WTC11 (cell line): Measurements from ENCODE around the gene CFAP44. TPM values are rescaled to one million over a fixed set of nuclear protein-coding genes. Genes with fewer than 3 reads are reported as not detected.
A peak's percentile ranks its signal among the peaks of the same experiment; 100 is the strongest.

ENCODE experiments used
- ATAC-seq: fragments of 200-7000 bp; cut with Tn5 transposase; 2 replicates; pipeline ENCODE4 v1.10.0; 2021; ENCODE audit warnings: mild to moderate bottlenecking, moderate library complexity
- Bru-seq: library from RNA; stranded (reverse); fragments of 400-500 nt; gene quantifications from one replicate; lab custom pipeline; 2021; lab: Mats Ljungman, UMichigan
- CTCF ChIA-PET: fragments of 300-600 bp; sonication (Branson Sonifier 250); formaldehyde crosslinking; loops from one replicate; lab custom pipeline; 2021; ENCODE audit warnings: antibody characterized with exemption; lab: Charles Lee
- POLR2A ChIA-PET: fragments of 350-600 bp; sonication (Branson Sonifier 250); formaldehyde crosslinking; loops from one replicate; lab custom pipeline; 2021; ENCODE audit warnings: antibody characterized with exemption; lab: Charles Lee
- DNase-seq: peaks from one replicate; pipeline ENCODE4 v3.0.0; 2021; ENCODE audit warnings: low spot score
- H3K27ac Mint-ChIP-seq: 2 replicates; pipeline ENCODE4 v1.8.0; 2021; ENCODE audit warnings: mixed read lengths
- H3K27me3 Mint-ChIP-seq: 2 replicates; pipeline ENCODE4 v1.8.0; 2021; ENCODE audit warnings: low read depth, mild to moderate bottlenecking, moderate library complexity, mixed read lengths
- H3K36me3 Mint-ChIP-seq: 2 replicates; pipeline ENCODE4 v1.8.0; 2021; ENCODE audit warnings: mixed read lengths
- H3K4me1 Mint-ChIP-seq: 2 replicates; pipeline ENCODE4 v1.8.0; 2022; ENCODE audit warnings: mixed read lengths
- H3K4me3 Mint-ChIP-seq: 2 replicates; pipeline ENCODE4 v1.8.0; 2021; ENCODE audit warnings: mild to moderate bottlenecking, moderate library complexity, mixed read lengths
- H3K9me3 Mint-ChIP-seq: 2 replicates; pipeline ENCODE4 v1.8.0; 2021; ENCODE audit warnings: mixed read lengths
- FOXP1 ChIP-seq: sonication (generic); formaldehyde crosslinking; IDR thresholded peaks from 2 replicates; pipeline ENCODE4 v1.8.0; 2022; ENCODE audit warnings: missing genetic modification reagents, mild to moderate bottlenecking, moderate library complexity, borderline replicate concordance
- GTF2I ChIP-seq: fragments of 250-450 bp; sonication (Bioruptor Pico); conservative IDR thresholded peaks from 2 replicates; pipeline ENCODE4 v1.4.0; 2021; ENCODE audit warnings: mild to moderate bottlenecking
- IRF2 ChIP-seq: sonication (generic); formaldehyde crosslinking; IDR thresholded peaks from 2 replicates; pipeline ENCODE4 v1.8.0; 2022; ENCODE audit warnings: low read depth, missing genetic modification reagents, borderline replicate concordance
- MAX ChIP-seq: sonication (generic); formaldehyde crosslinking; IDR thresholded peaks from 2 replicates; pipeline ENCODE4 v1.8.0; 2022; ENCODE audit warnings: mild to moderate bottlenecking, missing genetic modification reagents
- MYBL2 ChIP-seq: sonication (generic); formaldehyde crosslinking; IDR thresholded peaks from 2 replicates; pipeline ENCODE4 v1.8.1; 2023; ENCODE audit warnings: mild to moderate bottlenecking, moderate library complexity, missing genetic modification reagents
- NFATC4 ChIP-seq: fragments of 250-450 bp; sonication (Bioruptor Pico); IDR thresholded peaks from 2 replicates; pipeline ENCODE4 v1.9.0; 2021; ENCODE audit warnings: mild to moderate bottlenecking
- RORB ChIP-seq: fragments of 250-450 bp; sonication (Bioruptor Pico); IDR thresholded peaks from 2 replicates; pipeline ENCODE4 v1.9.0; 2021; ENCODE audit warnings: mild to moderate bottlenecking
- TCF7 ChIP-seq: sonication (generic); formaldehyde crosslinking; IDR thresholded peaks from 2 replicates; pipeline ENCODE4 v1.8.0; 2022; ENCODE audit warnings: mild to moderate bottlenecking, low read depth, missing genetic modification reagents, moderate library complexity
- ZBTB21 ChIP-seq: sonication (generic); formaldehyde crosslinking; IDR thresholded peaks from 2 replicates; pipeline ENCODE4 v1.8.1; 2023; ENCODE audit warnings: mild to moderate bottlenecking, missing genetic modification reagents, borderline replicate concordance
- ZNF121 ChIP-seq: sonication (generic); formaldehyde crosslinking; IDR thresholded peaks from 2 replicates; pipeline ENCODE4 v1.8.0; 2023; ENCODE audit warnings: missing genetic modification reagents
- ZNF219 ChIP-seq: sonication (generic); formaldehyde crosslinking; IDR thresholded peaks from 2 replicates; pipeline ENCODE4 v1.8.0; 2023; ENCODE audit warnings: missing genetic modification reagents, mild to moderate bottlenecking, borderline replicate concordance
- ZNF416 ChIP-seq: fragments of 250-450 bp; sonication (Bioruptor Pico); IDR thresholded peaks from 2 replicates; pipeline ENCODE4 v1.9.0; 2021; ENCODE audit warnings: mild to moderate bottlenecking, inconsistent platforms
- ZNF423 ChIP-seq: fragments of 250-450 bp; sonication (Bioruptor Pico); IDR thresholded peaks from 2 replicates; pipeline ENCODE4 v2.1.2; 2022; ENCODE audit warnings: mild to moderate bottlenecking, moderate library complexity
- long read RNA-seq, 3 experiments: library from RNA in 1 of 3; library from capped mRNA in 1 of 3; library from polyadenylated mRNA in 1 of 3; unstranded in 2 of 3; stranded (forward) in 1 of 3; transcript quantifications; one replicate each; pipeline ENCODE4 v2.0.0, GENCODE V29; 2021
- total RNA-seq: library from RNA; stranded (reverse); gene quantifications from 3 replicates; pipeline ENCODE4 v1.2.3, GENCODE V29; 2021
- TF ChIP-seq, protein P1 (sequence below): sonication (generic); formaldehyde crosslinking; IDR thresholded peaks from 2 replicates; pipeline ENCODE4 v1.8.1; 2022; ENCODE audit warnings: mild to moderate bottlenecking, missing genetic modification reagents, moderate library complexity, borderline replicate concordance
- TF ChIP-seq, protein P2 (sequence below): sonication (generic); formaldehyde crosslinking; IDR thresholded peaks from 2 replicates; pipeline ENCODE4 v1.8.1; 2023; ENCODE audit warnings: mild to moderate bottlenecking, missing genetic modification reagents
- TF ChIP-seq, protein P3 (sequence below): sonication (generic); formaldehyde crosslinking; IDR thresholded peaks from 2 replicates; pipeline ENCODE4 v1.8.1; 2023; ENCODE audit warnings: mild to moderate bottlenecking, missing genetic modification reagents, moderate library complexity
- TF ChIP-seq, protein P4 (sequence below): sonication (generic); formaldehyde crosslinking; IDR thresholded peaks from 2 replicates; pipeline ENCODE4 v1.8.0; 2023; ENCODE audit warnings: missing genetic modification reagents, mild to moderate bottlenecking, borderline replicate concordance
- TF ChIP-seq, protein P5 (sequence below): sonication (generic); formaldehyde crosslinking; IDR thresholded peaks from 2 replicates; pipeline ENCODE4 v1.8.0; 2022; ENCODE audit warnings: mild to moderate bottlenecking, missing genetic modification reagents

CFAP44 gene
- 0.90 to 1.0 TPM (median 0.94 TPM) in 3 replicates for total RNA-seq
- Bru-seq, nascent RNA: percentile 22 among the genes with signal in this experiment
- long read RNA-seq, experiment 1, partial matches to known transcripts: 0 of 1 reads
- long read RNA-seq, experiment 1, other reads (novel, unspliced or antisense): 1 of 1 reads
- long read RNA-seq, experiment 2: 0 reads
- long read RNA-seq, experiment 3: 0 reads

- Mint-ChIP-seq H3K4me3 (peak within 1 kb of the TSS; percentile 67), H3K27ac (no peak within 1 kb of the TSS), H3K27me3 (peaks cover 3% of the 10 kb centered on the region; the same call in 1 of the 2 replicates), H3K36me3 (no peaks in the 10 kb centered on the region), H3K9me3 (no peaks in the 10 kb centered on the region), H3K4me1 (peaks cover 7% of the 10 kb centered on the region)
- ChIA-PET POLR2A (no interaction called here), CTCF (interaction anchor here (1.1 to 2.0 kb wide), 4 partner anchors 73 to 304 kb away, joined by 3 to 7 read pairs (median 5); partner anchors contain the start of gene SPICE1)
- peak; percentile 75 for TF ChIP-seq GTF2I (CRISPR knock-in tag)
- TF ChIP-seq, protein P1, sequence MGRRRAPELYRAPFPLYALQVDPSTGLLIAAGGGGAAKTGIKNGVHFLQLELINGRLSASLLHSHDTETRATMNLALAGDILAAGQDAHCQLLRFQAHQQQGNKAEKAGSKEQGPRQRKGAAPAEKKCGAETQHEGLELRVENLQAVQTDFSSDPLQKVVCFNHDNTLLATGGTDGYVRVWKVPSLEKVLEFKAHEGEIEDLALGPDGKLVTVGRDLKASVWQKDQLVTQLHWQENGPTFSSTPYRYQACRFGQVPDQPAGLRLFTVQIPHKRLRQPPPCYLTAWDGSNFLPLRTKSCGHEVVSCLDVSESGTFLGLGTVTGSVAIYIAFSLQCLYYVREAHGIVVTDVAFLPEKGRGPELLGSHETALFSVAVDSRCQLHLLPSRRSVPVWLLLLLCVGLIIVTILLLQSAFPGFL (CRISPR knock-in tag): no peak
- no peak for TF ChIP-seq MYBL2 (CRISPR knock-in tag)
- TF ChIP-seq RORB: no peak
- TF ChIP-seq ZBTB21 (CRISPR knock-in tag): 0 out of 2 replicates have a peak, but pooled peaks have one; percentile 25
- TF ChIP-seq MAX (CRISPR knock-in tag): 0 out of 2 replicates have a peak, but pooled peaks have one; percentile 35
- peak; percentile 99 for TF ChIP-seq ZNF121
- ATAC-seq (peak; percentile 97), DNase-seq (peak; percentile 92)
These were observed at the start of gene CFAP44 for GRCh38 chr3:113441051-113441770. Gene CFAP44 (minus strand): TSS chr3:113441493. CDS start chr3:113433664, 7,829 bp downstream.

- Mint-ChIP-seq H3K9me3 (peaks cover 42% of the 10 kb centered on the region), H3K4me1 (no peaks in the 10 kb centered on the region), H3K4me3 (no peak overlapping the region), H3K36me3 (peaks cover 45% of the 10 kb centered on the region), H3K27ac (no peak overlapping the region), H3K27me3 (no peaks in the 10 kb centered on the region; the same call in 1 of the 2 replicates)
- ATAC-seq (no peak), DNase-seq (peak; percentile 16)
- ChIA-PET POLR2A (interaction anchor here (0.5 kb wide), 1 partner anchor 12 kb away, joined by 3 read pairs; no protein-coding TSS in a partner anchor), CTCF (no interaction called here)
- TF ChIP-seq, protein P2, sequence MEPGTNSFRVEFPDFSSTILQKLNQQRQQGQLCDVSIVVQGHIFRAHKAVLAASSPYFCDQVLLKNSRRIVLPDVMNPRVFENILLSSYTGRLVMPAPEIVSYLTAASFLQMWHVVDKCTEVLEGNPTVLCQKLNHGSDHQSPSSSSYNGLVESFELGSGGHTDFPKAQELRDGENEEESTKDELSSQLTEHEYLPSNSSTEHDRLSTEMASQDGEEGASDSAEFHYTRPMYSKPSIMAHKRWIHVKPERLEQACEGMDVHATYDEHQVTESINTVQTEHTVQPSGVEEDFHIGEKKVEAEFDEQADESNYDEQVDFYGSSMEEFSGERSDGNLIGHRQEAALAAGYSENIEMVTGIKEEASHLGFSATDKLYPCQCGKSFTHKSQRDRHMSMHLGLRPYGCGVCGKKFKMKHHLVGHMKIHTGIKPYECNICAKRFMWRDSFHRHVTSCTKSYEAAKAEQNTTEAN (CRISPR knock-in tag): no peak
- no peak for TF ChIP-seq IRF2
- TF ChIP-seq ZNF219 (CRISPR knock-in tag): no peak
- TF ChIP-seq, protein P3, sequence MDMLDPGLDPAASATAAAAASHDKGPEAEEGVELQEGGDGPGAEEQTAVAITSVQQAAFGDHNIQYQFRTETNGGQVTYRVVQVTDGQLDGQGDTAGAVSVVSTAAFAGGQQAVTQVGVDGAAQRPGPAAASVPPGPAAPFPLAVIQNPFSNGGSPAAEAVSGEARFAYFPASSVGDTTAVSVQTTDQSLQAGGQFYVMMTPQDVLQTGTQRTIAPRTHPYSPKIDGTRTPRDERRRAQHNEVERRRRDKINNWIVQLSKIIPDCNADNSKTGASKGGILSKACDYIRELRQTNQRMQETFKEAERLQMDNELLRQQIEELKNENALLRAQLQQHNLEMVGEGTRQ: no peak
These were observed 43.9 kb upstream of the CFAP44 start for GRCh38 chr3:113485161-113485609.

GRCh38 chr3:113468539-113468938 lies 27.2 kb upstream of the CFAP44 start:
- H3K36me3 Mint-ChIP-seq: peaks cover 53% of the 10 kb centered on the region
- H3K4me1 Mint-ChIP-seq: no peaks in the 10 kb centered on the region
- H3K9me3 Mint-ChIP-seq: peaks cover 25% of the 10 kb centered on the region
- no peak for ATAC-seq
- H3K4me3 Mint-ChIP-seq: no peak overlapping the region
- CTCF ChIA-PET: no interaction called here
- DNase-seq: no peak
- POLR2A ChIA-PET: no interaction called here
- no peak overlapping the region for H3K27ac Mint-ChIP-seq
- H3K27me3 Mint-ChIP-seq: peaks cover 7% of the 10 kb centered on the region
- TF ChIP-seq FOXP1 (CRISPR knock-in tag): no peak
- TF ChIP-seq ZNF416 (CRISPR knock-in tag): no peak
- no peak for TF ChIP-seq NFATC4
- TF ChIP-seq, protein P4, sequence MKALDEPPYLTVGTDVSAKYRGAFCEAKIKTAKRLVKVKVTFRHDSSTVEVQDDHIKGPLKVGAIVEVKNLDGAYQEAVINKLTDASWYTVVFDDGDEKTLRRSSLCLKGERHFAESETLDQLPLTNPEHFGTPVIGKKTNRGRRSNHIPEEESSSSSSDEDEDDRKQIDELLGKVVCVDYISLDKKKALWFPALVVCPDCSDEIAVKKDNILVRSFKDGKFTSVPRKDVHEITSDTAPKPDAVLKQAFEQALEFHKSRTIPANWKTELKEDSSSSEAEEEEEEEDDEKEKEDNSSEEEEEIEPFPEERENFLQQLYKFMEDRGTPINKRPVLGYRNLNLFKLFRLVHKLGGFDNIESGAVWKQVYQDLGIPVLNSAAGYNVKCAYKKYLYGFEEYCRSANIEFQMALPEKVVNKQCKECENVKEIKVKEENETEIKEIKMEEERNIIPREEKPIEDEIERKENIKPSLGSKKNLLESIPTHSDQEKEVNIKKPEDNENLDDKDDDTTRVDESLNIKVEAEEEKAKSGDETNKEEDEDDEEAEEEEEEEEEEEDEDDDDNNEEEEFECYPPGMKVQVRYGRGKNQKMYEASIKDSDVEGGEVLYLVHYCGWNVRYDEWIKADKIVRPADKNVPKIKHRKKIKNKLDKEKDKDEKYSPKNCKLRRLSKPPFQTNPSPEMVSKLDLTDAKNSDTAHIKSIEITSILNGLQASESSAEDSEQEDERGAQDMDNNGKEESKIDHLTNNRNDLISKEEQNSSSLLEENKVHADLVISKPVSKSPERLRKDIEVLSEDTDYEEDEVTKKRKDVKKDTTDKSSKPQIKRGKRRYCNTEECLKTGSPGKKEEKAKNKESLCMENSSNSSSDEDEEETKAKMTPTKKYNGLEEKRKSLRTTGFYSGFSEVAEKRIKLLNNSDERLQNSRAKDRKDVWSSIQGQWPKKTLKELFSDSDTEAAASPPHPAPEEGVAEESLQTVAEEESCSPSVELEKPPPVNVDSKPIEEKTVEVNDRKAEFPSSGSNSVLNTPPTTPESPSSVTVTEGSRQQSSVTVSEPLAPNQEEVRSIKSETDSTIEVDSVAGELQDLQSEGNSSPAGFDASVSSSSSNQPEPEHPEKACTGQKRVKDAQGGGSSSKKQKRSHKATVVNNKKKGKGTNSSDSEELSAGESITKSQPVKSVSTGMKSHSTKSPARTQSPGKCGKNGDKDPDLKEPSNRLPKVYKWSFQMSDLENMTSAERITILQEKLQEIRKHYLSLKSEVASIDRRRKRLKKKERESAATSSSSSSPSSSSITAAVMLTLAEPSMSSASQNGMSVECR (CRISPR knock-in tag): no peak
- TF ChIP-seq MYBL2 (CRISPR knock-in tag): no peak
- no peak for TF ChIP-seq TCF7 (CRISPR knock-in tag)
- no peak for TF ChIP-seq ZNF423 (CRISPR knock-in tag)
- TF ChIP-seq, protein P5, sequence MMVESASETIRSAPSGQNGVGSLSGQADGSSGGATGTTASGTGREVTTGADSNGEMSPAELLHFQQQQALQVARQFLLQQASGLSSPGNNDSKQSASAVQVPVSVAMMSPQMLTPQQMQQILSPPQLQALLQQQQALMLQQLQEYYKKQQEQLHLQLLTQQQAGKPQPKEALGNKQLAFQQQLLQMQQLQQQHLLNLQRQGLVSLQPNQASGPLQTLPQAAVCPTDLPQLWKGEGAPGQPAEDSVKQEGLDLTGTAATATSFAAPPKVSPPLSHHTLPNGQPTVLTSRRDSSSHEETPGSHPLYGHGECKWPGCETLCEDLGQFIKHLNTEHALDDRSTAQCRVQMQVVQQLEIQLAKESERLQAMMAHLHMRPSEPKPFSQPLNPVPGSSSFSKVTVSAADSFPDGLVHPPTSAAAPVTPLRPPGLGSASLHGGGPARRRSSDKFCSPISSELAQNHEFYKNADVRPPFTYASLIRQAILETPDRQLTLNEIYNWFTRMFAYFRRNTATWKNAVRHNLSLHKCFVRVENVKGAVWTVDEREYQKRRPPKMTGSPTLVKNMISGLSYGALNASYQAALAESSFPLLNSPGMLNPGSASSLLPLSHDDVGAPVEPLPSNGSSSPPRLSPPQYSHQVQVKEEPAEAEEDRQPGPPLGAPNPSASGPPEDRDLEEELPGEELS (CRISPR knock-in tag): no peak
- no peak for TF ChIP-seq ZBTB21 (CRISPR knock-in tag)
